Measurements from ENCODE around the gene EAF1.
"Not testable (repeated sequence)": the region's sequence is repeated elsewhere in the genome, so short reads cannot be mapped to it uniquely, and the experiment has no call there.

Gene EAF1
- 72.6 to 90.2 reads per million in 2 experiments for total RNA-seq

DNA sequence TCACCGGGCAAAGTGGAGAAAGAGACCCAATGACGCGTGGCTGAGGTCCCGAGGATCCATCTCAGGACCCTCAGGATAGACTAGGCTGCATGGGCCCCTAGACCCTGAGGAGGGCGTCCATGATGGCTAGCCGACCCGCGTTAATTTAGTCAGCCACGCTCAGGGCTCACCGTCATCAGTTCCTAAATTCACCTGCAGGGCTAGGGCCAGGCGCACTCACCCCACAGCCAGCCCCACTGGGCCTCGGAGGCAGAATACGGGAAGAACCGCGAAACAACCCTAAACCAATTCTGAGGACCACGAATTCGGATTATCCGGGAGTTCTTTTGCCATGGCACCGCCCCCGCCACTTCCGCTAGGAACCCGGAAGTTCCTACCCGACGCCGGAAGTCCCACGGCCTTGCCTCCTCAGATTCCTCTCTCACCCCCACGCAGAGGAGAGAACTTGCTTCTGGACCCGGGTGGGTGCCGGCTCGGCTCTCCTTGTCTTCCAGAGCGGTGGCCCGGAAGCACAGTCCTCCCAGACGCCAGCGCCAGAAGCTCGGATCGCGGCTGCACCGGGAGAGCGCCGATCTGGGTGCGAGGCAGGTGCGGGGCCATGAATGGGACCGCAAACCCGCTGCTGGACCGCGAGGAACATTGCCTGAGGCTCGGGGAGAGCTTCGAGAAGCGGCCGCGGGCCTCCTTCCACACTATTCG is at the start of gene EAF1, which contains the start of gene METTL6:
TSS of gene EAF1 (plus strand) at position 417 of the 699 bp plus-strand sequence. CDS start at position 599, 182 bp downstream.
TSS of gene METTL6 (minus strand) at position 363 of the 699 bp plus-strand sequence. CDS start 1,033 bp downstream, outside the sequence.
- peak; percentile 80 for DNase-seq (ENCODE audit: low read depth)

DNA sequence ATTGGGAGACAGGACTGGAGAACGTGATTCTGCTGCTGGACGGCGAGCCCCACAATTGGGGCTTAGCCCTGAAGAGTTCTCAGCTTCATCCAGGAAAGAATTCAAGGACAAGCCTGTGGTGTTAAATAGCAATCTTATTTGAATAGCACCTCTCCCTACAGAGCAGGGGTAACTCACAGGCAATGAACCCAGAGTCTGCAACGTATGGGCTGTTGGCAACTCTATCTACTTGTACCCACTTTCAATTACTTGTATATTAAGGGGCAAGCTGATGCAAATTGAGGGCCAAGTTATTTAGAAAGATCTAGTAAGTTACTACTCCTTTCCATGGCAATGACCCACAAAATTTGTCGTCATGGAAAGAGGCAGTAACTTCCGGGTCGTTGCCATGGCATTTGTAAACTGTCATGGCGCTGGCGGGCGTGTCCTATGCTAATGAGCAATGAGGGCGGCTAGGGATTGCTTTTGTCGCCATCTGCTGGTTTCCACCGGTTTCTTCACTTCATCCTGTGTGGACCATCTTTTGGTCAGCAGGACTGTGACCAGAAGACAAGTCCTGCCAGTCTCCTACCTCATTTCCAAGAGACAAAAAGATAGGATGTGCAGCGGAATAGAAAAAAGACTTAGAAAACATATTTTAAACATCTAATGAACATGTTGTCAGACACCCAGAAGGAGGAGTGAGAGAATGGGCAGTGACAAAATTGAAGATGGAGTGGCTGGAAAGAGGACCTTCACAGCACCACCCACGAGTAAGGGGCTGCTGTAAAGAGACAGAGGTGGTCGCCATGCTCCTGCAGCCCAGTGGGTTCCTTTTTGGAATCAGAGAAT is 49.2 kb upstream of the EAF1 start:
- peak; percentile 94 for DNase-seq (ENCODE audit: low read depth)

DNA sequence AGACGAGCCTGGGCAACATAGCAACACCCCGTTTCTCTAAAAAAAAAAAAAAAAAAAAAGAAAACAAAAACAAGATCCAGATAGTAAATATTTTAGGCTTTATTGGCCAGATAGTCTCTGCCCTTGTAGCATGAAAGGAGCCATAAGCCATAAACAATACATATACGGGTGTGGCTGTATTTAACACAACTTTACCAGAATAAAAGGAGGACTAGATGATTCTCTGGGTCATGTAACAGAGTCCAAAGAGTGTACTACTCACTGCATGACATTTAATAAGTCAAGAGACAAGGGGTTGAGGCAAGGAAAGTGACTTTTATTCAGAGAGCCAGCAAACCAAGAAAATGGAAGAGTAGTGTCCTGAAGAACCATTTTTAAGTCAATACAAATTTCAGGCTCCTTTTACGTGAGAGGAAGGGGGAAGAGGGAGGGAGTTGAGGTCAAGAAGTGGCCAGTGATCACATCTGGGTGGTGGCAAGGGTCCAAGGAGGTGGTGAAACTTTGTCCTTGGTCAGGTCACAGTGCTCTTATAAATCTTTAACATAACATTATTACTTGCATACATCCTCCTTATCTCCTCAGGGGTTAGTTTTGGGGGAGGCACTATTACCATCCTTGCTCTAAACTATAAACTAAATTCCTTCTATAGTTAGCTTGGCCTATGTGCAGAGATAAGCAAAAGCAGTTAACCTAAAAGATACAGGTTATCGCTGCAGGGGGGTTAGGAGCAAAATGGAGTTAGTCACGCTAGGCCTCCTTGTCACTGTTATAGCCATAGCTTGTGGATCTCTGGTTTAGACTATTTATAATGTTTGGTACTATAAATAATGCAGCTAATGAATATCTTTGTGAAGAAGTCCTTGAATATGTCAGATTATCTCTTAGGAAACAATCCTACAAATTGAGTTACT is 46.2 kb upstream of the EAF1 start:
- no peak for DNase-seq (ENCODE audit: low read depth)

DNA sequence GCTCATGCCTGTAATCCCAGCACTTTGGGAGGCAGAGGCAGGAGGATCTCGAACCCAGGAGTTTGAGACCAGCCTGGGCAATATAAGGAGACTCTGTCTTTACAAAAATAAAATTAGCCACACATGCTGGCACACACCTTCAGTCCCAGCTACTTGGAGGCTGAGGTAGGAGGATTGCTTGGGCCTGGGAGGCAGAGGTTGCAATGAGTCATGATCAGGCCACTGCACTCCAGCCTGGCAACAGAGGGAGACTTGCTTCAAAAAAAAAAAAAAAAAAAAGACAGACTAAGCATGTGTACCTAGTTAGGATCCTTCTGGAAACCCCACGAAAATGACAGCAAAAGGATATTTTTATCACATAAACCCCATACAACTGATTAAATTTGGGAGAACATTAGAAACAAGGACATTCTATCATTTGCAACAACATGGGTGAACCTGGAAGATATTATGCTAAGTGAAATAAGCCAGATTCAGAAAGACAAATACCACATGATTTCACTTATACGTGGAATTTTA is 44.9 kb upstream of the EAF1 start:
- no peak for DNase-seq (ENCODE audit: low read depth)

DNA sequence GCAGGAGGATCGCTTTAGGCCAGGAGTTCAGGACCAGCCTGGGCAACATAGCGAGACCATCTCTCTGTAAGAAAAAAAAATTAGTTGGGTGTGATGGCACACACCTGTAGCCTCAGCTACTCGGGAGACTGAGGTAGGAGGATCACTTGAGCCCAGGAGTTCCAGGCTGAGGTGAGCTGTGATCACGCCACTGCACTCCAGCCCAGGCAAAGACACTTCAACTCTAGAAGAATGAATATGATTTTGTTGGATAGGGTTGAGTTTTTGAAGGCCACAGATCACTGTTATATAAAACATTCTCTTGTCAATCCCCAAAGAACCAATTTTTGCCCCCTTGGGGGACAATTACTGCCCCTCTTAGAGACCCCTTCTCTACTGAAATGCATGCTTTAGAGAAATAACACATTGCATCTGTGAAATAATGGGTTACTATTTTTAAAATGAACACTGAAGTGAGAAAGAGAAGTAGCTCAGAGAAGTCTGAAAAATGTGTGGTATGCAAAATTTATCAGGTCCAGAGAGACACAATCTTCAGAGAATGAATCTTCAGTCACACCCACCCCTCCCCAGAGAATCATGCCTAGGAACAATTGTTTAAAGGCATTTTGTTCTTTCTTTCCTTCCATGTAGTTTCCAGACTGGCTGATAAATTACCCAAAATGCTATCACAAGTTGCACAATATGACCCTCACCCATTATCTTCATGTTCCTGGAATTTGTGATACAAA is 42.7 kb upstream of the EAF1 start:
- DNase-seq (ENCODE audit: low read depth): no peak

DNA sequence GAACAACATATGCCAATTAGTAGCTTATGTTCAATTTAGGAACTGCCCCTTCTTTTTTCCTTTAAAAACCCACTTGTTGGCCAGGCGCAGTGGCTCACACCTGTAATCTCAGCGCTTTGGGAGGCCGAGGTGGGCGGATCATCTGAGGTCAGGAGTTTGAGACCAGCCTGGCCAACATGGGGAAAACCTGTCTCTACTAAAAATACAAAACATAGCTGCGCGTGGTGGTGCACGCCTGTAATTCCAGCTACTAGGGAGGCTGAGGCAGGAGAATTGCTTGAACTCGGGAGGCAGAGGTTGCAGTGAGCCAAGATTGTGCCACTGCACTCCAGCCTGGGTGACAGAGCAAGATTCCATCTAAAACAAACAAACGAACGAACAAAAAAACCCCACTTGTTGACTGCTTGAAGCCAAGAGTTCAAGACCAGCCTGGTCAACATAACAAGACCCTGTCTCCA is 42.1 kb upstream of the EAF1 start:
- DNase-seq (ENCODE audit: low read depth): not testable (repeated sequence)

DNA sequence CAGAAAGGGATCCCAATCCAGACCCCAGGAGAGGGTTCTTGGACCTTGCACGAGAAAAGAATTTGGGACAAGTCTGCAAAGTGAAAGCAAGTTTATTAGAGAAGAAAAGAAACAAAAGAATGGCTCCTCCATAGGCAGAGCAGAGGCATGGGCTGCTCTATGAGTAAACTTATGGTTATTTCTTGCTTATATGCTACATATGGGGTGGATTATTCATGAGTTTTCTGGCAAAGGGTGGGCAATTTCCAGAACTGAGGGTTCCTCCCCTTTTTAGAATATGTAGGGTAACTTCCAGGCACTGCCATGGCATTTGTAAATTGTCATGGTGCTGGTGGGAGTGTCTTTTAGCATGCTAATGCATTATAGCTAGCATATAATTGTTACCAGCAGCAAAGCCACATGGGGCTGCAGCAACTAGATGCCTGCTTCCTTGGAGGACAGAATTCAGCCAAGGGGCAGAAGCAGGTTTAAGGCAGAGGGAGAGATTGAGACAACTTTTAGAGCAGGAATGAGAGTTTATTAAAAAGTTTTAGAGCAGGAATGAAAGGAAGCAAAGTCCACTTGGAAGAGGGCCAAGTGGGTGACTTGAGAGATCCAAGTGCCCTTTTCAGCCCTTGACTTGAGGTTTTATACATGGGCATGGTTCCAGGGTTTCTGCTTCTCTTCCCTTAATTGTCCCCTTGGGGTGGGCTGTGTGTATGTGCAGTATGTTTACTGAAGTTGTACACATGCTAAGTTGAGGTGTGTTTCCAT is 41.3 kb upstream of the EAF1 start:
- no peak for DNase-seq (ENCODE audit: low read depth)

DNA sequence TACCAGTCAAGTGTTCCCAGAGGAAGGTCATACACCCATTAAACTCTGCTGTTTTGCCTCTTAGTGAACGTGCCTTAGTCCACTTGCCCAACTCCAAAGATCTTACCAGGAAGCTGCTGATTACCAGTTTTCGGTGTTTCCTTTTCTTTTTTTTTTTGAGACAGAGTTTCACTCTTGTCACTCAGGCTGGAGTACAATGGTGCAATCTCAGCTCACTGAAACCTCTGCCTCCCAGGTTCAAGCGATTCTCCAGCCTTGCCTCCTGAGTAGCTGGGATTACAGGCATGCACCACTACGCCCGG is 40.8 kb upstream of the EAF1 start:
- DNase-seq (ENCODE audit: low read depth): not testable (repeated sequence)

DNA sequence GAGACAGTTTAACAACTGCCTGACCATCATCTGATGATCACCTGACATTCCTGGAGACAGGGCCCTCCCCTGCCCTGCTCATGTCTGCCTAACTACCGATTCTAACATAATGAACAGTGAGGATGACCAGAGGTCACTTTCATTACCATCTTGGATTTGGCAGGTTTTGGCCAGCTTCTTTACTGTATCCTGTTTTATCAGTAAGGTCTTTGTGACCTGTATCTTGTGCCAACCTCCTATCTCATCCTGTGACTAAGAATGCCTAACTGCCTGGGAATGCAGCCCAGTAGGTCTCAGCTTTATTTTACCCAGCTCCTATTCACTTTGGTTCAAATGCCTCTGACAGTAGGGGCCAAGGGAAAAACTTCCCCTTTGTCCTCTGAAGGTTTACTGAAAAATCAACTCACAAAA is 40.2 kb upstream of the EAF1 start:
- DNase-seq (ENCODE audit: low read depth): no peak

DNA sequence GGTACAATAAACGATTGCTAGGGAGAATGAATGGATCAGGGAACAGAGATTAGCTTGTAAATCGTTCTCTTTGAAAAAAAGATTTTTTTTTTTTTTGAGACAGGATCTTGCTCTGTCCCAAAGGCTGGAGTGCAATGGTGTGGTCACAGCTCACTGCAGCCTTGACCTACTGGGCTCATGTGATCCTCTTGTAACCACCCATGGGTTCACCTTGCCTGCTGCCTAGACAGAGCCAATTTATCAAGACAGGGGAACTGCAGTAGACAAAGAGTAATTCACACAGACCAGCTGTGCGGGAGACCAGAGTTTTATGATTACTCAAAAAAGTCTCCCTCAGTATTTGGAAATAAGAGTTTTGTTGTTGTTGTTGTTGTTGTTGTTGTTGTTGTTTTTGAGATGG is 39.7 kb upstream of the EAF1 start:
- no peak for DNase-seq (ENCODE audit: low read depth)

DNA sequence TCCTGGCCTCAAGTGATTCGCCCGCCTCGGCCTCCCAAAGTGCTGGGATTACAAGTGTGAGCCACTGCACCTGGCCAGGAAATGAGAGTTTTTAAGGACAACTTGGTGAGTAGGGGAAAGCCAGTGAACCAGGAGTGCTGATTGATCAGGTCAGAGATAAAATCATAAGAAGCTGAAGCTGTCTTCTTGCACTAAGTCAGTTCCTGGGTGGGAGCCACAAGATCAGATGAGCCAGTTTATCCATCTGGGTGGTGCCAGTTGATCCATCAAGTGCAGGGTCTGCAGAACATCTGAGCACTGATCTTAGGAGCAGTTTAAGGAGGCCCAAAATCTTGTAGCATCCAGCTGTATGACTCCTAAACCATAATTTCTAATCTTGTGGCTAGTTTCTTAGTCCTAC is 39.1 kb upstream of the EAF1 start:
- DNase-seq (ENCODE audit: low read depth): not testable (repeated sequence)

DNA sequence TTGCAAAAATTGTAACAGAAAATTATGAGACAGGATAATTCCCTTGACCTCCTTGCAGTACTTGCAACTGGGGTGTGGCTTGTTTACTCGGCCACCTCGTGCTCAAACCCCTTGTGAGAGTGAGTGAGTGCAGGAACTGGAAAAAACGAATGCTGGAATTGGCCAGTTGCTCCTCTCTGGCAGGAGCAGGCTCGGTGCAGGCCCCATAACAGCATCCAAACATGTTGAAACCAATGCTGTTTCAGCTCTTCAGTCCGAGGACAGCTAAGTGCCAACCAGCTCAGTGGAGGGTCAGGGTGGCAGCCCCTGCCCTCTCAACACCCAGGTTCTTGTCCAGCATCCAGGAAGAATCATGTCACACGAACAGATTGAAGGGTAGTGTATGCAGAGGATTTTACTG is 36.9 kb upstream of the EAF1 start:
- no peak for DNase-seq (ENCODE audit: low read depth)

DNA sequence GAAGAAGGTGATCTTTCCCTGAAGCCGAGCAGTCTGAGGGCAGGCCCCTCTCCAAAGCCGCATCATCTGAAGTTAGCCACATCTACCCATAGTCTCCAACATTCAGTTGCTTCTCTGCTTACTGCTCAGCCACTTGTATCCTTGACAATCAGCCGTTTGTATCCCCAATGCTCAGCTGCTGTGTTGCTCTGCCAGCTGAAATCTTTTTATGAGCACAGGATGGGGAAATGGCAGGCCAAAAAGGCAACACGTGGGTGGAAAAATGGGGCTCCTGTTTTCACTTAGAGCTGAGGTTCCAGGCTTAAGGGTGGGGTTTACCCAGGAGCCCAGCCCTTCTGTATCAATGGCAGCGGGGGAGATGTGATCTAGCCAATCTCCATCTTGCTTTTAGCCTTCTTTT is 36.4 kb upstream of the EAF1 start:
- DNase-seq (ENCODE audit: low read depth): no peak

DNA sequence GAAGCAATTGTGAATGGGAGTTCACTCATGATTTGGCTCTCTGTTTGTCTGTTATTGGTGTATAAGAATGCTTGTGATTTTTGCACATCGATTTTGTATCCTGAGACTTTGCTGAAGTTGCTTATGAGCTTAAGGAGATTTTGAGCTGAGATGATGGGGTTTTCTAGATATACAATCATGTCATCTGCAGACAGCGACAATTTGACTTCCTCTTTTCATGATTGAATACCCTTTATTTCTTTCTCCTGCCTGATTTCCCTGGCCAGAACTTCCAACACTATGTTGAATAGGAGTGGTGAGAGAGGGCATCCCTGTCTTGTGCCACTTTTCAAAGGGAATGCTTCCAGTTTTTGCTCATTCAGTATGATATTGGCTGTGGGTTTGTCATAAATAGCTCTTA is 34.1 kb upstream of the EAF1 start:
- DNase-seq (ENCODE audit: low read depth): not testable (repeated sequence)

DNA sequence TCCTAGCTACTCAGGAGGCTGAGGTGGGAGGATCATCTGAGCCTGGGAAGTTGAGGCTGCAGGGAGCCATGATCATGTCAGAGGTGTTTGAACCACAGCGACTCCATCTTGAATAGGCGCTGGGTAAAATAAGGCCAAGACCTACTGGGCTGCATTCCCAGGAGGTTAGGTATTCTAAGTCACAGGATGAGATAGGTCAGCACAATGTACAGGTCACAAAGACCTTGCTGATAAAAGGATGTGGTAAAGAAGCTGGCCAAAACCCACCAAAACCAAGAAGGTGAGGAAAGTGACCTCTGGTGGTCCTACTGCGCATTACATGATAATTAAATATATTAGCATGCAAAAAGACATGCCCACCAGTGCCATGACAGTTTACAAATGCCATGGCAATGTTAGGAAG is 28.7 kb upstream of the EAF1 start:
- DNase-seq (ENCODE audit: low read depth): not testable (repeated sequence)

DNA sequence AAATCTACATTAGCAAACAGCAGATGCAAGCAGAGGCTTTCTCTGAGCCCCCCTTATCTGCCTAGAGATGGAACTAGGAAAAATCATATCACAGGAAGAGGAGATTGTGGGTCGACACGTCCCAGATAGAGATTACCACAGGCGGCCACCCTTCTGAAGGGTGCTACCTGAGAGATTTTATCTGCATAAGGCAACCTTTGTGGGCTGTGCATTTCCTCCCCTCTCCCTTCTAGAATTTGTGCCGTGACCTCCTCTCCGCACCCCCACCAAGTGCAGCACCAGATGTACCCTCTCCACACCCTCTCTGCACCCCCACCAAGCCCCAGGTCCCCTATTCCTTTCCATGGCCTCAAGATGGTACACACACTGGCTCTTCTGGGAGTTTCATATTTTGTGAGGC is 27.4 kb upstream of the EAF1 start:
- no peak for DNase-seq (ENCODE audit: low read depth)

DNA sequence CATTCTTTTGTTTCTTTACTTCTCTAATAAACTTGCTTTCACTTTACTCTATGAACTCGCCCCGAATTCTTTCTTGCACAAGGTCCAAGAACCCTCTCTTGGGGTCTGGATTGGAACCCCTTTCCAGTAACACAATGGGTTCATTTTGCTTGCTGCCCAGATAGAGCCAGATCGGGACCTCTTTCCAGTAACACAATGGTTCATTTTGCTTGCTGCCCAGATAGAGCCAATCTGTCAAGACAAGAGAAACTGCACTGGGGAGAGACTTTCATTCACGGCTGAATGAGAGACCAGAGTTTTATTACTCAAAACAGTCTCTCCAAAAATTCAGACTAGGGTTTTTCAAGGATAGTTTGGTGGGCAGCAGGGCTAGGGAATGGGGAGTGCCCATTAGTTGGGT is 25.5 kb upstream of the EAF1 start:
- no peak for DNase-seq (ENCODE audit: low read depth)

DNA sequence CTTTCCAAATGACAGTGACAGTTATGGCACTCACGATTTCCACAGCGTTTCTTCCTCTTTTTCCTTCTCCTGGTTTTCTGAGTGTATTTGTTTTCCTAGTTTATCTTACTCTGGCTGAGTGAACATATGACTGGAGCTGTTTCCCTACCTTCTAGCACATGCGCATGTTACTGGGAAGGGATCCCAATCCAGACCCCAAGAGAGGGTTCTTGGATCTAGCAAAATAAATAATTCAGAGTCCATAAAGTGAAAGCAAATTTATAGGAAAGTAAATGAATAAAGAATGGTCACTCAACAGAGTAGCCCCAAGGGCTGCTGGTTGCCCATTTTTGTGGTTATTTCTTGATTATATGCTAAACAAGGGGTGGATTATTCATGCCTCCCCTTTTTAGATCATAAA is 23.9 kb upstream of the EAF1 start:
- no peak for DNase-seq (ENCODE audit: low read depth)

DNA sequence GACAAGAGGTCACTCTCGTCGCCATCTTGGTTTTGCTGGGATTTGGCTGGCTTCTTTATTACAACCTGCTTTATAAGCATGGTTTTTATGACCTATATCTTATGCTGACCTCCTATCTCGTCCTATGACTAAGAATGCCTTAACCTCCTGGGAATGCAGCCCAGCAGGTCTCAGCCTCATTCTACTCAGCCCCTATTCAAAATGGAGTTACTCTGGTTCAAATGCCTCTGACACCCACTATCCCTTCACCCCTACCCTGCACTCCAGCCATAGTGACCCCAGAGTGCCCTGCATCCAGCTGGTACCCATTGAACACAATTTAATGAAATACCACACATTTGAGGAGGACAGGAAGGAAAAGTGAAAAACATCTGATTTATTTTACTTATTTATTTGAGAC is 23.4 kb upstream of the EAF1 start:
- no peak for DNase-seq (ENCODE audit: low read depth)

DNA sequence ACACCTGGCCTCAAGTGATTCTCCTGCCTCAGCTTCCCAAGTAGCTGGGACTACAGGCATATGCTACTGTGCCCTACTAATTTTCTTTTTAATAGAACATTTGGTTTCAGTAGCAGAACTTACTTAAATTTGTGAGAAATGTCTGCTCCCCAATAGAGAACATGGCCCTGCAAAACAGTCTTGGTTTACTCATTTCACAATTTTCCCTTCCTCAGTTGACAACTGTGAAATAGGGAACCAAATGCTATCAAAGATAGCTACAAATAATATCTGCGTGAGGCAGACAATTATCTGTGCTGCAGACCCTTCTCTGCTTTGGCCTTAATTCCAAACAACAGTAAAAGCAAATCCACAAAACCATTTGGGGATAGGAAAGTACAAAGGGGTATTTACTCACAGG is 22.6 kb upstream of the EAF1 start:
- no peak for DNase-seq (ENCODE audit: low read depth)
